PC-3 (cell line): Measurements from ENCODE around the gene IGFBP3. TPM values are rescaled to one million over a fixed set of nuclear protein-coding genes. Genes with fewer than 3 reads are reported as not detected.

Experiments
- ATAC-seq: fragments of 200-7000 bp; cut with Tn5 transposase; 2 replicates; pipeline ENCODE4 v1.9.1; 2020; ENCODE audit warnings: mild to moderate bottlenecking, moderate library complexity
- BruUV-seq: library from RNA; stranded (reverse); fragments of 400-500 nt; replicated peaks from 2 replicates; lab custom pipeline; 2021; lab: Mats Ljungman, UMichigan
- CTCF ChIA-PET: fragments of 300-600 bp; sonication (Branson Sonifier 250); formaldehyde crosslinking; loops from one replicate; lab custom pipeline; 2022; ENCODE audit warnings: antibody characterized with exemption; lab: Charles Lee
- POLR2A ChIA-PET: fragments of 300-600 bp; sonication (Branson Sonifier 250); formaldehyde crosslinking; loops from one replicate; lab custom pipeline; 2022; ENCODE audit warnings: antibody characterized with exemption; ENCODE audit not compliant: unreplicated experiment; lab: Charles Lee
- DNase-seq: peaks from one replicate; pipeline ENCODE4 v3.0.0-alpha.2; 2015
- H2AFZ ChIP-seq: fragments of 300-600 bp; sonication (generic); 2 replicates; pipeline ENCODE4 v1.6.0; 2016; ENCODE audit warnings: antibody characterized with exemption, low read length
- H3F3A ChIP-seq: fragments of 300-600 bp; sonication (generic); one replicate; pipeline ENCODE4 v1.6.0; 2017; ENCODE audit warnings: antibody characterized with exemption, low read length, control low read depth, mild to moderate bottlenecking; ENCODE audit not compliant: unreplicated experiment
- H3K27ac ChIP-seq: fragments of 300-600 bp; sonication (generic); 2 replicates; pipeline ENCODE4 v1.5.1; 2016; ENCODE audit warnings: mild to moderate bottlenecking, low read length
- H3K27me3 ChIP-seq: fragments of 300-600 bp; sonication (generic); 2 replicates; pipeline ENCODE4 v1.6.1; 2016; ENCODE audit warnings: low read length, mixed read lengths
- H3K36me3 ChIP-seq: fragments of 300-600 bp; sonication (generic); 2 replicates; pipeline ENCODE4 v1.6.1; 2016; ENCODE audit warnings: low read depth, mixed run types, low read length, mixed read lengths
- H3K4me1 ChIP-seq: fragments of 300-600 bp; sonication (generic); 2 replicates; pipeline ENCODE4 v1.5.1; 2016; ENCODE audit warnings: low read length; ENCODE audit not compliant: insufficient read depth
- H3K4me2 ChIP-seq: fragments of 300-600 bp; sonication (generic); 2 replicates; pipeline ENCODE4 v1.6.0; 2016; ENCODE audit warnings: low read length
- H3K4me3 ChIP-seq: fragments of 300-600 bp; sonication (generic); 2 replicates; pipeline ENCODE4 v1.5.1; 2016; ENCODE audit warnings: mild to moderate bottlenecking, low read length, mixed read lengths
- H3K79me2 ChIP-seq: fragments of 300-600 bp; sonication (generic); 2 replicates; pipeline ENCODE4 v1.6.1; 2017; ENCODE audit warnings: low read length, mixed read lengths
- H3K9ac ChIP-seq: fragments of 300-600 bp; sonication (generic); 2 replicates; pipeline ENCODE4 v1.6.0; 2016; ENCODE audit warnings: mild to moderate bottlenecking, low read length
- H3K9me2 ChIP-seq: fragments of 300-600 bp; sonication (generic); replicated peaks from 2 replicates; pipeline ENCODE4 v1.6.1; 2016; ENCODE audit warnings: mixed run types, low read length, mixed read lengths
- H3K9me3 ChIP-seq: fragments of 300-600 bp; sonication (generic); 2 replicates; pipeline ENCODE4 v1.6.1; 2016; ENCODE audit warnings: low read length, mixed read lengths
- H4K20me1 ChIP-seq: fragments of 300-600 bp; sonication (generic); 2 replicates; pipeline ENCODE4 v1.6.1; 2016; ENCODE audit warnings: low read length, mixed read lengths
- CTCF ChIP-seq: fragments of 300-600 bp; sonication (generic); conservative IDR thresholded peaks from 2 replicates; pipeline ENCODE4 v1.5.1; 2017; ENCODE audit warnings: antibody characterized with exemption, low read depth, mild to moderate bottlenecking, low read length
- EZH2 ChIP-seq: fragments of 300-600 bp; sonication (generic); IDR thresholded peaks from one replicate; pipeline ENCODE4 v1.6.1; 2017; ENCODE audit warnings: antibody characterized with exemption, mild to moderate bottlenecking, low read length; ENCODE audit not compliant: unreplicated experiment
- EZH2phosphoT487 ChIP-seq: fragments of 300-600 bp; sonication (generic); IDR thresholded peaks from 2 replicates; pipeline ENCODE4 v1.6.1; 2018; ENCODE audit warnings: mild to moderate bottlenecking, antibody characterized with exemption, low read length, borderline replicate concordance
- intact Hi-C: fragments of 100-400 bp; cut with micrococcal nuclease; formaldehyde crosslinking; loops from 2 replicates; pipeline ENCODE4 v1.9.0; 2023
- total RNA-seq: library from RNA; depleted of rRNA; stranded (reverse); fragments of >200 nt; gene quantifications from 2 replicates; pipeline ENCODE4 v1.2.3, GENCODE V29; 2014

Gene IGFBP3
- total RNA-seq, 1 experiment from 2014 or later: 120 TPM

DNA sequence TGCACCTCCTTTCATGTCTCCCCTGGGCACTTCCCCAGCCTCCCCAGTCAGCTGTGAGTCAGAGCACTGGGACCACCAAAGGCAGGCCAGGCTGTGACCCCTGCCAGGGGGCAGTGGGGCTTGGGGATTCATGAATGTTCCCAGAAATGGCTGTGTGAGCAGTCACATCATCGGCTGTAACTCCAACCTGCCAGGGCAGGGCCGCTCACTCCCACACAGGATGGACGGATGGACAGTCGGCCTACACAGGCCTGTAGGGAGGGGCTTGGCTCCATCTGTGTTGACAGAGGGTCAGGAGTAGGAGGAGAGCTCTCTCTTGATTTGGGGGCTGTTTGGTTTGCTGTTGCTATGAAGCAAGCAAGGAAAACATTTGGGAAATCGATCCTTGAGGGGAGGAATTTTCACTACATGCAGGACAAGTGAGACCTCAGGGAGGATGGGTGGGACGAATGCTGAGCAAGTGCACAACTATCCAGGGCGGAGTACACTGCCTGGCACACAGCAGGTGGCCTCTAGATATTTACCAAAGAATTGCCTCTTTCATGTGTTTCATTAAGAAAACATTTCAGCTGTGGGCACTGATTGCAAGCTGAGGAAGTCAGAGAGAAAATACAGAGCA lies 35.7 kb downstream of the IGFBP3 start:
- ChIA-PET POLR2A (interaction anchor here (0.6 kb wide), 1 partner anchor 15 kb away, joined by 6 read pairs; no protein-coding TSS in a partner anchor), CTCF (interaction anchor here (0.6 to 1.0 kb wide), 2 partner anchors 16 to 23 kb away, joined by 3 to 4 read pairs; no protein-coding TSS in a partner anchor)
- Histone ChIP-seq H3K27ac (peak overlapping the region; percentile 37), H3K4me3 (no peak overlapping the region), H3K27me3 (no peaks in the 10 kb centered on the region), H3K4me1 (peaks cover 41% of the 10 kb centered on the region), H4K20me1 (no peaks in the 10 kb centered on the region), H3K9me3 (no peaks in the 10 kb centered on the region), H3K79me2 (0 out of 2 replicates have a peak, but pooled peaks cover 5% of the 10 kb centered on the region), H3F3A (no peaks in the 10 kb centered on the region), H2AFZ (peak overlapping the region; percentile 53), H3K9me2 (no peaks in the 10 kb centered on the region), H3K36me3 (no peaks in the 10 kb centered on the region), H3K4me2 (peak overlapping the region; percentile 37), H3K9ac (no peak overlapping the region)
- ATAC-seq (peak; percentile 82), DNase-seq (peak; percentile 84)
- no TSS peak for BruUV-seq
- intact Hi-C loops: loop anchor here (1.0 to 10.0 kb wide), 2 partner anchors 15 to 659 kb away; no protein-coding TSS in a partner anchor
- no peak for TF ChIP-seq EZH2phosphoT487
- TF ChIP-seq EZH2: no peak
- TF ChIP-seq CTCF: no peak

GRCh38 chr7:45884136-45884535 lies 36.9 kb downstream of the IGFBP3 start:
- POLR2A ChIA-PET: no interaction called here

More at GRCh38 chr7:45884136-45884535, 36.9 kb downstream of the IGFBP3 start:
- no peak for ATAC-seq
- H2AFZ ChIP-seq: no peak overlapping the region
- no peaks in the 10 kb centered on the region for H3K9me2 ChIP-seq
- no peaks in the 10 kb centered on the region for H3F3A ChIP-seq
- no peaks in the 10 kb centered on the region for H3K36me3 ChIP-seq
- no peak for TF ChIP-seq EZH2
- no peak for TF ChIP-seq CTCF
- TF ChIP-seq EZH2phosphoT487: no peak
- no peaks in the 10 kb centered on the region for H3K9me3 ChIP-seq
- intact Hi-C loops: loop anchor here (10.0 kb wide), 1 partner anchor 661 kb away; no protein-coding TSS in a partner anchor
- H3K4me1 ChIP-seq: peaks cover 39% of the 10 kb centered on the region
- H3K79me2 ChIP-seq: 0 out of 2 replicates have a peak, but pooled peaks cover 5% of the 10 kb centered on the region
- CTCF ChIA-PET: no interaction called here
- BruUV-seq: no TSS peak
- H3K4me3 ChIP-seq: no peak overlapping the region
- H3K27ac ChIP-seq: no peak overlapping the region
- H3K9ac ChIP-seq: no peak overlapping the region
- H3K4me2 ChIP-seq: no peak overlapping the region
- no peaks in the 10 kb centered on the region for H4K20me1 ChIP-seq
- no peak for DNase-seq
- H3K27me3 ChIP-seq: no peaks in the 10 kb centered on the region
